ENCODE data around the gene OR1N1. TPM values are rescaled to one million over a fixed set of nuclear protein-coding genes. Genes with fewer than 3 reads are reported as not detected.

The OR1N1 gene
- total and polyA plus RNA-seq, 2 experiments from 2014 or later, result not detected

DNA sequence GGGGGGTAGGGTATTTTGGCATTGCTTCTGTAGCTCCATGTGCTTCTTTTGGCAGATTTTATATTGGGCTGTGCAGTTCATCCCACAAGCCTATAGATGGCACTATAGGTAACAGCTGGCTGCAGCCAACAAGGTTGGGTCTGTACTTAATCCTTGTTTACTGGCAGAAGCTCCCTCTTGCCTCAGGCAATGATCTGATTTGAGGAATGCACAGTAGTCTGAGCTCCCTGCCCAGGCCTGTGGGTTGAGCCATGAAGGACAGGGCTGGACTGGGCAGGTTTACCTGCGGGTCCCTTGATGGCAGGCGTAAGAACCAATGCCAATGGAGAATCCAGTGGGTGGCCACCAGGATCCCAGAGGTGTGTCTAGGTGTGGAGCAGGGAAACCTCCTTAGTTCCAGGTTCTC, 28.2 kb downstream of the OR1N1 start:
- peaks cover 91% of the 10 kb centered on the region for H3K9me3 Mint-ChIP-seq
- no peak overlapping the region for H3K27ac Mint-ChIP-seq
- TF ChIP-seq, protein P1, sequence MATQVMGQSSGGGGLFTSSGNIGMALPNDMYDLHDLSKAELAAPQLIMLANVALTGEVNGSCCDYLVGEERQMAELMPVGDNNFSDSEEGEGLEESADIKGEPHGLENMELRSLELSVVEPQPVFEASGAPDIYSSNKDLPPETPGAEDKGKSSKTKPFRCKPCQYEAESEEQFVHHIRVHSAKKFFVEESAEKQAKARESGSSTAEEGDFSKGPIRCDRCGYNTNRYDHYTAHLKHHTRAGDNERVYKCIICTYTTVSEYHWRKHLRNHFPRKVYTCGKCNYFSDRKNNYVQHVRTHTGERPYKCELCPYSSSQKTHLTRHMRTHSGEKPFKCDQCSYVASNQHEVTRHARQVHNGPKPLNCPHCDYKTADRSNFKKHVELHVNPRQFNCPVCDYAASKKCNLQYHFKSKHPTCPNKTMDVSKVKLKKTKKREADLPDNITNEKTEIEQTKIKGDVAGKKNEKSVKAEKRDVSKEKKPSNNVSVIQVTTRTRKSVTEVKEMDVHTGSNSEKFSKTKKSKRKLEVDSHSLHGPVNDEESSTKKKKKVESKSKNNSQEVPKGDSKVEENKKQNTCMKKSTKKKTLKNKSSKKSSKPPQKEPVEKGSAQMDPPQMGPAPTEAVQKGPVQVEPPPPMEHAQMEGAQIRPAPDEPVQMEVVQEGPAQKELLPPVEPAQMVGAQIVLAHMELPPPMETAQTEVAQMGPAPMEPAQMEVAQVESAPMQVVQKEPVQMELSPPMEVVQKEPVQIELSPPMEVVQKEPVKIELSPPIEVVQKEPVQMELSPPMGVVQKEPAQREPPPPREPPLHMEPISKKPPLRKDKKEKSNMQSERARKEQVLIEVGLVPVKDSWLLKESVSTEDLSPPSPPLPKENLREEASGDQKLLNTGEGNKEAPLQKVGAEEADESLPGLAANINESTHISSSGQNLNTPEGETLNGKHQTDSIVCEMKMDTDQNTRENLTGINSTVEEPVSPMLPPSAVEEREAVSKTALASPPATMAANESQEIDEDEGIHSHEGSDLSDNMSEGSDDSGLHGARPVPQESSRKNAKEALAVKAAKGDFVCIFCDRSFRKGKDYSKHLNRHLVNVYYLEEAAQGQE (IDR thresholded peaks at IDR 0.05; ENCODE audit: unreplicated experiment), result no peak
- TF ChIP-seq, protein P2, sequence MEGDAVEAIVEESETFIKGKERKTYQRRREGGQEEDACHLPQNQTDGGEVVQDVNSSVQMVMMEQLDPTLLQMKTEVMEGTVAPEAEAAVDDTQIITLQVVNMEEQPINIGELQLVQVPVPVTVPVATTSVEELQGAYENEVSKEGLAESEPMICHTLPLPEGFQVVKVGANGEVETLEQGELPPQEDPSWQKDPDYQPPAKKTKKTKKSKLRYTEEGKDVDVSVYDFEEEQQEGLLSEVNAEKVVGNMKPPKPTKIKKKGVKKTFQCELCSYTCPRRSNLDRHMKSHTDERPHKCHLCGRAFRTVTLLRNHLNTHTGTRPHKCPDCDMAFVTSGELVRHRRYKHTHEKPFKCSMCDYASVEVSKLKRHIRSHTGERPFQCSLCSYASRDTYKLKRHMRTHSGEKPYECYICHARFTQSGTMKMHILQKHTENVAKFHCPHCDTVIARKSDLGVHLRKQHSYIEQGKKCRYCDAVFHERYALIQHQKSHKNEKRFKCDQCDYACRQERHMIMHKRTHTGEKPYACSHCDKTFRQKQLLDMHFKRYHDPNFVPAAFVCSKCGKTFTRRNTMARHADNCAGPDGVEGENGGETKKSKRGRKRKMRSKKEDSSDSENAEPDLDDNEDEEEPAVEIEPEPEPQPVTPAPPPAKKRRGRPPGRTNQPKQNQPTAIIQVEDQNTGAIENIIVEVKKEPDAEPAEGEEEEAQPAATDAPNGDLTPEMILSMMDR (conservative IDR thresholded peaks at IDR 0.05; ENCODE audit: low read depth in 2 of 2), result peak; percentile 78 to 83
- H3K4me1 Mint-ChIP-seq, result no peaks in the 10 kb centered on the region
- H3K27me3 ChIP-seq (ENCODE audit: insufficient read depth), result no peaks in the 10 kb centered on the region; the same call in 1 of the 2 replicates
- H3K4me3 Mint-ChIP-seq, result no peak overlapping the region
- H3K4me2 ChIP-seq, result no peak overlapping the region
- no peaks in the 10 kb centered on the region for H4K20me1 ChIP-seq (replicated peaks; ENCODE audit: insufficient read depth)
- no peaks in the 10 kb centered on the region; the same call in 1 of the 3 replicates for H3K36me3 Mint-ChIP-seq (ENCODE audit: low read depth)
- H3K4me1 ChIP-seq (ENCODE audit: insufficient read depth), result no peaks in the 10 kb centered on the region
- no peak overlapping the region for H3K27ac ChIP-seq (ENCODE audit: low read depth)
- H3K27me3 Mint-ChIP-seq (ENCODE audit: insufficient read depth, low read depth, poor library complexity), result peaks cover 8% of the 10 kb centered on the region
- H2AFZ ChIP-seq, result no peak overlapping the region
- no peaks in the 10 kb centered on the region for H3K79me2 ChIP-seq (replicated peaks; ENCODE audit: insufficient read depth)
- ATAC-seq, result peak; percentile 83
- H3K4me3 ChIP-seq, result no peak overlapping the region
- no peaks in the 10 kb centered on the region; the same call in 1 of the 2 replicates for H3K36me3 ChIP-seq (ENCODE audit: insufficient read depth)
- H3F3A ChIP-seq (replicated peaks; ENCODE audit: low read depth), result no peaks in the 10 kb centered on the region
- H3K9me2 ChIP-seq (ENCODE audit: insufficient read depth), result no peaks in the 10 kb centered on the region
- DNase-seq (ENCODE audit: low spot score), result peak; percentile 78

DNA sequence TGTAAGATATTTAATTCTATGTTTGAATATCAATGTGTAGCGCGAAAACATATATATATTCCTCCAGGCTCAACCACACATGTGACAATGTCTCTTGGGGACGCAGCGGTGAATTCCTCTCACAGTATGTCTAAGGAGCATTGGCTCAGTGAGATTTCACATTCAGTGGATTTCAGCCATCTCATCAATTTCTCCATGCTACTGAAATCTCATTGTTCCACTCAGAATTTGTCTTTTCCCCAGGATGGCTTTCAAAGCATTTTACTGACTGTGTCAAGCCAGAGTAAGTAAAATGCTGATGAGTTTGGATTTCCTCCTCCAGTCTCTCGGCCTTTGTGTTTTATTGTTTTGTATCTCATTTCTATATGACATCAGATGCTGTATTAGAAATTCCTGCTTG, 48.0 kb downstream of the OR1N1 start:
- Histone ChIP-seq H3K4me1 (ENCODE audit: insufficient read depth) (no peaks in the 10 kb centered on the region), H3K27me3 (ENCODE audit: insufficient read depth) (no peaks in the 10 kb centered on the region), H2AFZ (no peak overlapping the region), H3K4me2 (no peak overlapping the region), H3K79me2 (replicated peaks; ENCODE audit: insufficient read depth) (no peaks in the 10 kb centered on the region), H4K20me1 (replicated peaks; ENCODE audit: insufficient read depth) (no peaks in the 10 kb centered on the region), H3K9me2 (ENCODE audit: insufficient read depth) (no peaks in the 10 kb centered on the region), H3K4me3 (no peak overlapping the region), H3K27ac (ENCODE audit: low read depth) (no peak overlapping the region), H3F3A (replicated peaks; ENCODE audit: low read depth) (no peaks in the 10 kb centered on the region), H3K36me3 (ENCODE audit: insufficient read depth) (no peaks in the 10 kb centered on the region)
- H3K4me3 Mint-ChIP-seq, result no peak overlapping the region
- H3K27ac Mint-ChIP-seq, result no peak overlapping the region
- DNase-seq (ENCODE audit: low spot score) (no peak), ATAC-seq (no peak)
- H3K36me3 Mint-ChIP-seq (ENCODE audit: low read depth), result no peaks in the 10 kb centered on the region; the same call in 2 of the 3 replicates
- H3K4me1 Mint-ChIP-seq, result no peaks in the 10 kb centered on the region
- H3K9me3 Mint-ChIP-seq, result peaks cover 83% of the 10 kb centered on the region
- H3K27me3 Mint-ChIP-seq (ENCODE audit: insufficient read depth, low read depth, poor library complexity), result peaks cover 6% of the 10 kb centered on the region
- TF ChIP-seq ZNF114 (CRISPR knock-in tag; IDR thresholded peaks at IDR 0.05) (no peak), JUNB (IDR thresholded peaks at IDR 0.05; ENCODE audit: unreplicated experiment) (no peak)
- TF ChIP-seq, protein P3, sequence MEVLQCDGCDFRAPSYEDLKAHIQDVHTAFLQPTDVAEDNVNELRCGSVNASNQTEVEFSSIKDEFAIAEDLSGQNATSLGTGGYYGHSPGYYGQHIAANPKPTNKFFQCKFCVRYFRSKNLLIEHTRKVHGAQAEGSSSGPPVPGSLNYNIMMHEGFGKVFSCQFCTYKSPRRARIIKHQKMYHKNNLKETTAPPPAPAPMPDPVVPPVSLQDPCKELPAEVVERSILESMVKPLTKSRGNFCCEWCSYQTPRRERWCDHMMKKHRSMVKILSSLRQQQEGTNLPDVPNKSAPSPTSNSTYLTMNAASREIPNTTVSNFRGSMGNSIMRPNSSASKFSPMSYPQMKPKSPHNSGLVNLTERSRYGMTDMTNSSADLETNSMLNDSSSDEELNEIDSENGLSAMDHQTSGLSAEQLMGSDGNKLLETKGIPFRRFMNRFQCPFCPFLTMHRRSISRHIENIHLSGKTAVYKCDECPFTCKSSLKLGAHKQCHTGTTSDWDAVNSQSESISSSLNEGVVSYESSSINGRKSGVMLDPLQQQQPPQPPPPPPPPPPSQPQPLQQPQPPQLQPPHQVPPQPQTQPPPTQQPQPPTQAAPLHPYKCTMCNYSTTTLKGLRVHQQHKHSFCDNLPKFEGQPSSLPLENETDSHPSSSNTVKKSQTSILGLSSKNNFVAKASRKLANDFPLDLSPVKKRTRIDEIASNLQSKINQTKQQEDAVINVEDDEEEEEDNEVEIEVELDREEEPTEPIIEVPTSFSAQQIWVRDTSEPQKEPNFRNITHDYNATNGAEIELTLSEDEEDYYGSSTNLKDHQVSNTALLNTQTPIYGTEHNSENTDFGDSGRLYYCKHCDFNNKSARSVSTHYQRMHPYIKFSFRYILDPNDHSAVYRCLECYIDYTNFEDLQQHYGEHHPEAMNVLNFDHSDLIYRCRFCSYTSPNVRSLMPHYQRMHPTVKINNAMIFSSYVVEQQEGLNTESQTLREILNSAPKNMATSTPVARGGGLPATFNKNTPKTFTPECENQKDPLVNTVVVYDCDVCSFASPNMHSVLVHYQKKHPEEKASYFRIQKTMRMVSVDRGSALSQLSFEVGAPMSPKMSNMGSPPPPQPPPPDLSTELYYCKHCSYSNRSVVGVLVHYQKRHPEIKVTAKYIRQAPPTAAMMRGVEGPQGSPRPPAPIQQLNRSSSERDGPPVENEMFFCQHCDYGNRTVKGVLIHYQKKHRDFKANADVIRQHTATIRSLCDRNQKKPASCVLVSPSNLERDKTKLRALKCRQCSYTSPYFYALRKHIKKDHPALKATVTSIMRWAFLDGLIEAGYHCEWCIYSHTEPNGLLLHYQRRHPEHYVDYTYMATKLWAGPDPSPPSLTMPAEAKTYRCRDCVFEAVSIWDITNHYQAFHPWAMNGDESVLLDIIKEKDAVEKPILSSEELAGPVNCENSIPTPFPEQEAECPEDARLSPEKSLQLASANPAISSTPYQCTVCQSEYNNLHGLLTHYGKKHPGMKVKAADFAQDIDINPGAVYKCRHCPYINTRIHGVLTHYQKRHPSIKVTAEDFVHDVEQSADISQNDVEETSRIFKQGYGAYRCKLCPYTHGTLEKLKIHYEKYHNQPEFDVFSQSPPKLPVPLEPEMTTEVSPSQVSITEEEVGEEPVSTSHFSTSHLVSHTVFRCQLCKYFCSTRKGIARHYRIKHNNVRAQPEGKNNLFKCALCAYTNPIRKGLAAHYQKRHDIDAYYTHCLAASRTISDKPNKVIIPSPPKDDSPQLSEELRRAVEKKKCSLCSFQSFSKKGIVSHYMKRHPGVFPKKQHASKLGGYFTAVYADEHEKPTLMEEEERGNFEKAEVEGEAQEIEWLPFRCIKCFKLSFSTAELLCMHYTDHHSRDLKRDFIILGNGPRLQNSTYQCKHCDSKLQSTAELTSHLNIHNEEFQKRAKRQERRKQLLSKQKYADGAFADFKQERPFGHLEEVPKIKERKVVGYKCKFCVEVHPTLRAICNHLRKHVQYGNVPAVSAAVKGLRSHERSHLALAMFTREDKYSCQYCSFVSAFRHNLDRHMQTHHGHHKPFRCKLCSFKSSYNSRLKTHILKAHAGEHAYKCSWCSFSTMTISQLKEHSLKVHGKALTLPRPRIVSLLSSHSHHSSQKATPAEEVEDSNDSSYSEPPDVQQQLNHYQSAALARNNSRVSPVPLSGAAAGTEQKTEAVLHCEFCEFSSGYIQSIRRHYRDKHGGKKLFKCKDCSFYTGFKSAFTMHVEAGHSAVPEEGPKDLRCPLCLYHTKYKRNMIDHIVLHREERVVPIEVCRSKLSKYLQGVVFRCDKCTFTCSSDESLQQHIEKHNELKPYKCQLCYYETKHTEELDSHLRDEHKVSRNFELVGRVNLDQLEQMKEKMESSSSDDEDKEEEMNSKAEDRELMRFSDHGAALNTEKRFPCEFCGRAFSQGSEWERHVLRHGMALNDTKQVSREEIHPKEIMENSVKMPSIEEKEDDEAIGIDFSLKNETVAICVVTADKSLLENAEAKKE (CRISPR knock-in tag; IDR thresholded peaks at IDR 0.05), result no peak
- TF ChIP-seq, protein P1 (IDR thresholded peaks at IDR 0.05; ENCODE audit: unreplicated experiment), result no peak
